ENCODE data around the gene EVA1A. TPM values are rescaled to one million over a fixed set of nuclear protein-coding genes. Genes with fewer than 3 reads are reported as not detected.

Gene EVA1A
- total RNA-seq, 1 donor from 2014 or later: 2.7 TPM

DNA sequence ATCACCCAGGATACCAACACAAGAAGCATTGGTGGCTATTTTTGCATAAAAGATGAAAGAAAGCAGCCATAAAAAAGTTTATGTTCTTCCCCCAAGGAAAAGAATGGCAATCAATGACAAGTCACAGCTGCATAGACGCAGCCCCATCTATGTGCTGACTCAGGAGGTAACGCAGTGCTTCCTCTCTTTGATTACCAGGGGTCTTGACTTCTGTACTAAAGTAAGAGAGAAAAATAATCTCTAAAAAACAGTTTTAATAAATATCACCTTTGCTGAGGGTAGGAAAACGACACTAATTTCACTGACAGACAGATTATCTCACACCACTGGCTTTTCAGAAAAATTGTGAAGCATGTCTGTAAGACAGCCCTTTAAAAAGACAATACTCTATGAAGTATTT is 33.9 kb upstream of the EVA1A start:
- no peak for DNase-seq (ENCODE audit: low spot score)

DNA sequence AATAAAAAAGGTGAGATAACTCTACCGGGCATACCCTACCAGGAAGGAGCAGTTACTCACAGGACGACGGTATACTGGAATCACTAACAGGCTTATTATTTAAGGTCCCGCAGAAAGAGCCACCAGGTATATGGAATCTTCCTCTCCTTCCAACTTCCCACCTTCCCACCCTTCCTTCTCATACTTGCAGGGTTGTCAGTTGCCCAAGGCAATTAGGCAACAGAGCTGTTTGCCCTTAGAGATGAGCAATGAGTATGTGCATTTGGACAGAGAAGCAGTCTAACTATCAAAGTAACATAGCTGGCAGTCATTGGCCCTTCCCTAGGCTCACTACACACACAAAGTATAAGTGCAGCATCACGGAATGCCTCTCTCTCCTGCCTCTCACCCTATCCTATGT is 32.1 kb upstream of the EVA1A start:
- intact Hi-C loops (cut with DNase I): no loop called here
- no peak for DNase-seq (ENCODE audit: low spot score)

More for the DNA sequence above, 33.9 kb upstream of the EVA1A start:
- intact Hi-C loops (cut with DNase I): no loop called here

DNA sequence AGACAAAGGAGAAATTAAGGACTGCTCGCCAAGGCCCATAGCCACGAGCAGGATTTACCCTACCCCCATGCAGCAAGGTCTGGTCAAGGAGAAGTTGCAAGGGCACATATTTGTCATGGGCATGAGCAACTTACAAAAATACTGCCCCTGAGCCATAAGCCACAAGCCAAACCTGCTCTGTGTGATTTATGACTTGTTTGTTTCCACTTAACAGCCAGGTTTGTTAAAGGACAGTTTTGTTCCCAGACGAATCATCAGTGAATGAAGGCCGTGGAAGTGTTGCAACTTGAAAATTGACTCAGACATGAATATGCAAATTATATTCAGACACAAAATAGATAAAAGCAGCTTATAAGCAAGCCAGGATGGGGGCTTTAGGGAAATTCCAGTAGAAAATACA is 31.3 kb upstream of the EVA1A start:
- DNase-seq (ENCODE audit: low spot score): no peak
- intact Hi-C loops (cut with DNase I): no loop called here

DNA sequence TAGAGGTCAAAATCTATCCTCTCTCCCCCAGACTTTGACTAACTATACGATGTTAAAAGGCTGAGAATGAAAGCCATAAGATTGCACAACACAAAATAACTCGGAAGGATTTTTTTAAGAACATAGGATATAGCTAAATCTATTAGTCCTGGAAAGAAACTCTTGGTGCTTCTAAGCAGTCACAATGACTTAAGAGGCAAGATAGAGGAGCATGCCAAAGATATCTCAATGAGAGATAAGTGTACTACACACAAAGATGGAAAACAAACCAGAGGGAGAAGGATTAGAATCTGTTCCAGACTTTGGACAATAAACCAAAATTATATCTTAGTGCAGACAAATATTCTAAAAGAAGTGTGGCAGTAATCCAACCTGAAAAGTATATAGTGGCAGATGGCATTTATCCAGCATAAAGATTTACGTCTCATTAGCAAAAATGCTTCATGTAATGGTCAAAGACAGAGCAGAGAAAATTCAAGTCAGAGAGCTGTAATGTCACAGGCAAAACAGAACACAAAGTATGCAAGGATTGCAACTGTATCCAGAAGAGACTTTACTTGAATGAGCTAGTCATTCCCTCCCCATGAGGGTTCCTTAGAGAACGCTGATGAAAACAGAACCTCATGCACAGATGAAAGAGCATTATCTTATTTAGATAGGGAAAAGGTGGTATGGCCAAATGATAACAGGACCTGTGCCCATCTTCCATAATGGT is 28.8 kb upstream of the EVA1A start:
- intact Hi-C loops (cut with DNase I): no loop called here

DNA sequence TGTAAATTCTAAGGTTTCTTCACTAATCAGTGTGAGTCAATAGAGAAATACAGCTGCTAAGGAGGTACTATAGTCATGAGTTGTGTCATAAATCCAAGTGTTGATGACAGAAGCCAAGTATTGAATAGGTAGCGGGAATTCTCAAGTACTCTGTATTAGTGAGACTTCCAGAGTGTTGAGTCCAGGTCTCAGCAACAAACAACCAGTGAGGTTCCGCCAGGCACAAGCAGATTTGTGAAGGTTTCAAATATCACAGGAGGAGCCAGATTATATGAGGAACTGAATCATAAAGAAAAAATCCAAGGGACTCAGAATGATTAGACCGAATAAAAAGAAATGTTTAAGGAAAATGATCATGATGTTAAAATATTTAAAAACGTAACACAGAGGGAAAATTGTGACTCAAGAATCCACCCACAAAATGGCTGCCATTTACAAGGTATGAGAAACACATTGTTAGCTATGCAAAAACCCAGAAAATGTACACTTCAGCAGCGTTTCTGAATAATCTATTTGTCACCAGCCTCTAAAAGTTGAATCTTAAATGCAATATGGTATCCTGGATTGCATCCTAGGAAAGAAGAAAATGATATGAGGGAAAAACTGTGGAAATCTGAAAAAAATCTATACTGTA is 27.3 kb upstream of the EVA1A start:
- intact Hi-C loops (cut with DNase I): no loop called here
- DNase-seq (ENCODE audit: low spot score): no peak

More for the DNA sequence above, 28.8 kb upstream of the EVA1A start:
- no peak for DNase-seq (ENCODE audit: low spot score)

GRCh38 chr2:75586971-75587370 is 26.2 kb upstream of the EVA1A start:
- DNase-seq (ENCODE audit: low spot score): no peak
- intact Hi-C loops (cut with DNase I): no loop called here

DNA sequence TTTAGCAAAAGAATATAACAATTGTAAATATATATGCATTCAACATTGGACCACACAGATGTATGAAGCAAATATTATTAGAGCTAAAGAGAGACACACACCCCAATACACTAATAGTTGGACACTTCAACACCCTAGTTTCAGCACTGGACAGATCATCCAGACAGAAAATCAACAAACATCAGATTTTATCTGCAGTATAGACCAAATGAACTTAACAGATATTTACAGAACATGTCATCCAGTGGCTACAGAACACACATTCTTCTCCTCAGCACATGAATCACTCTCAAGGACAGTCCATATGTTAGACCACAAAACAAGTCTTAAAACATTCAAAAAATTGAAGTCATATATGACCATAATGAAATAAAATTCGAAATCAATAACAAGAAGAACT is 22.1 kb upstream of the EVA1A start:
- no peak for DNase-seq (ENCODE audit: low spot score)
- intact Hi-C loops (cut with DNase I): no loop called here

- no peak for DNase-seq (ENCODE audit: low spot score)
- intact Hi-C loops (cut with DNase I): no loop called here
Observed at GRCh38 chr2:75580606-75581005, 19.9 kb upstream of the EVA1A start.

GRCh38 chr2:75580156-75580555 is 19.4 kb upstream of the EVA1A start:
- no peak for DNase-seq (ENCODE audit: low spot score)
- intact Hi-C loops (cut with DNase I): no loop called here

DNA sequence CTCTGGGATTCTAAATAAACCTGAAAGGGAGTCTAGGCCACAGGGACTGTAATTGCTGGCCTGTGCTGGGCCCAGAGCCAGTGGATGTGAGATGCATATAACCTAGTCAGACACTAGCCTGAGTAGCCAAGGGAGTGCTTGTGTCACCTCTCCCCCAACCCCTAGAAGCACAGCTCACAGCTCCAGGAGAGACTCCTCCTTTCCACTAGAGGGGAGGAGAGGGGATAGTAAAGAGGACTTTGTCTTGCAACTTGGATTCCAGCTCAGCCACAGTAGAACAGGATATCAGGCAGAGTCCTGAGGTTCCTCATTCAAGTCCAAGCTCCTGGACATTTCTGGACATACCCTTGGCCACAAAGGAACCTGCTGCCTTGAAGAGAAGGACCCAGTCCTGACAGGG is 18.4 kb upstream of the EVA1A start:
- intact Hi-C loops (cut with DNase I): no loop called here
- no peak for DNase-seq (ENCODE audit: low spot score)

DNA sequence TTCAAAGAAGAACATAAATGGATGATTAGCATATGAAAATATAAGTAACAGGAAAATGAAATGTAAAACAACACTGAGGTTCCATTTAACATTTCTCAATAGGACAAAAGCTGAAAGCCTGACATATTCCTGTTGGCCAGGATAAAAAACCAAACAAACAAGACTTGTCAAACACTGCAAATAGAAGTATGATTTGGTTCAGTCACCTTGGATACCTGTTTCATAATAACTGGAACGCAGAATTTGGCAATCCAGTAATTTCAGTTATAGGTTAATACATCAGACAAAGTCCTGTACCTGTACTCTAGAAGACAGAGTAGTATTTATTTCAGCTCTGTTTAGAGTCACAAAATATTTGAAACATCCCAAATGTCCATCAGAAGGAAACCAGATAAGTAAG is 16.5 kb upstream of the EVA1A start:
- no peak for DNase-seq (ENCODE audit: low spot score)
- intact Hi-C loops (cut with DNase I): no loop called here

GRCh38 chr2:75574106-75574505 is 13.4 kb upstream of the EVA1A start:
- DNase-seq (ENCODE audit: low spot score): no peak
- intact Hi-C loops (cut with DNase I): no loop called here

DNA sequence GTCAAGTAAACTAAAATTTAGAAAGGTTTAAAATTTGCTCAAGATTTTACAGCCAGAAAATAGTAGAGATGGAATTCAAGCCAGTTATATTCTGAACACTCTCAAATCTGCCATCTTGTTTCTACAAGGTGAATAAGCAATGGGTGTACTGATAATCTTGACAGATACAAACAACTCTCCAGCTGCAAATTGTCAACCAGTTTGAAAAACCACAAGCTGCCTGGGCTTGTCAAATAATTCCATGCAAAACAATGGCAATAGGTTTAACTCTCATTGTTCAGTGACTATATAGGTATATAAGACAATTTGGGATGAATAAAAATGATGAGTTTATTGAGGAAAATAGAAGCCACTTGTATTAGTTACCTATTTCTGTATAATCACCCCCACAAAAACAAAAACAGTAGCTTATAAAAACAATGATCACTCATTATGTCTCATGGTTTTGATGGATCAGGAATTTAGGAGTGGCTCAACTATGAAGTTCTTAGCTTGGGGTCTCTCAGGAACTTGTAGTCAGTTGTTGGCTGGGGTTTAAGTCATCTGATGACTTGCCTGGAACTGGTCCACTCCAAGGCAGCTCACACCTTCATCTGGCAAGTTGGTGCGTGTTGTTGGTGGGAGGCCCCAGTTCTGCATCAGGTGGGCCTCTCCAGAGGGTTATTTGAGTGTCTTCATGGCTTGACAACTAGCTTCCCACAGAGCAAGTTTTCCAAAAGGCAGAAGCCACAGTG is 12.6 kb upstream of the EVA1A start:
- intact Hi-C loops (cut with DNase I): no loop called here
- DNase-seq (ENCODE audit: low spot score): no peak

DNA sequence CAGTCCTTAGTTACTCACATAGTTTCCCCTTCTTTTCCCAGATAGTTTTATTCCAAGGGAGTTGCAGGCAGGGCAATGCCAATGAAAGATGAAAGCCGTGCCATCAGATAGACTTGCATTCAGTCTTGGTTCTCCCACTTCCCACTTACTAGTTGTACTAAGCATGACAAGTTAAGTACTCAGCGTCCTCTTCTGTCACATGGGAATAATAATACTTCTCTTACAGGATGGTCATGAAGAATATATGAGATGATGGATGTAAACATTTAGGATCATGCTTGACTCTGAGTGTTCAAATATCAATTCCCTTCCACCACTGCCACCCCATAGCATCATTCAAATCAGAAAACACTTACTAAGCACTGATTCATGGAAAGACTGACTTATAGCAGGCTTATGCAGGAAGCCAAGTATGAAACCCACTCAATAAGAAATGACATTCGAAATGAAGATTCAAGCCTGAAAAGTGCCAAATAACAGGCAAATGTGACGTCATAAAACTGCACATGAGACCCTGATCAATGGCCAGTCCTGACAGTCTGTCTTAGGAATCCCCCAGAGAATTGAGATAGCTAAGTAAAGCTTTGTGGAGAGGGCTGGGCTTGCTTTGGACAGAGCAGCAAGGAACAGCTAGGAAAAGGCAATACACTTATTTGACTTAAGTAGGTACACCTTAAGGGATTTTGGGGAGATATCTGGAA is 11.1 kb upstream of the EVA1A start:
- intact Hi-C loops (cut with DNase I): no loop called here

GRCh38 chr2:75570948-75571729 is 10.4 kb upstream of the EVA1A start:
- intact Hi-C loops (cut with DNase I): no loop called here
- no peak for DNase-seq (ENCODE audit: low spot score)

More for the DNA sequence above, 11.1 kb upstream of the EVA1A start:
- no peak for DNase-seq (ENCODE audit: low spot score)

DNA sequence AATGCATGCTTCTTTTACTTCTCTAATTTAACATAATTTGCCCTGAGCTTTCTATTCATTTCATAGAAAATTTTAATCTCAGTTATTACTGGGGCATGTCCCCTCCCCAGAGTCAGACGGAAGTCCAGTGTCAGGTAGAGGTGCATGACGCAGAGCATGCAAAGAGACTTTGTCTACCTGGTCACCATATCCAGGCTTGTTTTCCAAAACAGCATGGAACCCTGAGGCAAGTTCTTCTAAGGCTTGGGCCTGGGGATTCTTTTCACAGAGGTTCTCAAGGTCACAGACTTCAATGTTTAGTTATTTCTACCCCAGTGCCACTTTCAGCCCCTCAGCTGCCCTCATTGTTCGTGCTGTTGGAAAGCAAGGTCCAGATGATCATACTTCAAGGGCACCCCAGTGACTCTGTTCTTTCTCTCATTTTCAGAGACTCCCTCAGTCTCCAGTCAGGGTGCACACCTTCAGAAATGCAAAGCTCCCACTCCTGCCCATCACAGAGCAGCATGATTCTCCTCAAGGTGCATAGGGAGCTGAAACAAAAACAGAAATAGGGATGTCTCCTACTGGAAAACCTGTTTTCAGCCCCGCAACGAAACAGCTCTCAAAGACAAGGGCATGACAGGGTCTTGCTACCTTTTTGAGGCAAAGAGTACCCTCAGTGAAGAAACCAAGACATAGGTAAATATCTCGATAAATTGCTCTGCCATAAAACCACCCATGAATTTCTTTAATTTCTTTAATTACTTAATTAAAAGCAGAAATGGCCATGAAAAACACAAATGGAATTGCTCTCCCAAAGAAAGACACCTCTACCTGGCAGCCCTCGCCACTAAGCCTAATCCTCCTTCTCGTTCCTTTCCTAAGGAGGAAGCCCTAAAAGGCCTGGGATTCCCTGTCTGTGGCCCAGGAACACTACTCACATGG is 9.5 kb upstream of the EVA1A start:
- DNase-seq (ENCODE audit: low spot score): no peak
- intact Hi-C loops (cut with DNase I): no loop called here

- no peak for DNase-seq (ENCODE audit: low spot score)
- intact Hi-C loops (cut with DNase I): no loop called here
Observed at GRCh38 chr2:75569546-75569945, 8.8 kb upstream of the EVA1A start.

DNA sequence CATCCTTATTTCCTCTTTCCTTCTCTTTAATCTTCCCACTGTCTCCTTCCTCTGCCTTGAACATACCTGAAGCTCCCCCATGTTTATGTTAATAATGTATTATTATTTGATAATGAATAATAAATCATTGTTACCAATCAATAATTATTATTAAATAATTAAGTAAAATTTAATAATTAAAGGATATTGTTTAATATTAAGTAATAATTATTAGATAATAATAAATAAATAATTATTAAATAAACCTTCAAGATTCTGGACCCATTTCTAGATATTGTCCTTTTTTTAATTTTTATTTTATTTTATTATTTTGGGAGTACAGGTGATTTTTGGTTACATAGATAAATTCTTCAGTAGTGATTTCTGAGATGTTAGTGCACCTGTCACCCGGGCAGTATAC is 7.4 kb upstream of the EVA1A start:
- DNase-seq (ENCODE audit: low spot score): no peak
- intact Hi-C loops (cut with DNase I): no loop called here
